CD4-positive, alpha-beta T cell (primary cell): ENCODE data around the gene GPRC5C. TPM values are rescaled to one million over a fixed set of nuclear protein-coding genes. Genes with fewer than 3 reads are reported as not detected.

Source experiments
- ATAC-seq: fragments of 200-7000 bp; cut with Tn5 transposase; one replicate; pipeline ENCODE4 v1.10.0; 2022; ENCODE audit warnings: mild to moderate bottlenecking; ENCODE audit not compliant: poor library complexity
- CTCF ChIA-PET: fragments of 350-600 bp; sonication (Branson Sonifier 250); formaldehyde crosslinking; loops from one replicate; lab custom pipeline; 2021; ENCODE audit warnings: antibody characterized with exemption, inconsistent platforms; lab: Charles Lee
- POLR2A ChIA-PET: fragments of 350-600 bp; sonication (Branson Sonifier 250); formaldehyde crosslinking; loops from one replicate; lab custom pipeline; 2021; ENCODE audit warnings: antibody characterized with exemption, inconsistent platforms; lab: Charles Lee
- DNase-seq, 14 experiments: peaks; one replicate each; pipeline ENCODE4 v3.0.0-alpha.2; 2013 to 2020; ENCODE audit warnings: mixed read lengths in 2 of 14
- H3K27ac ChIP-seq, 2 donors: one replicate each; pipeline versions ENCODE4 v1.5.1 to v1.7.0; 2013; ENCODE audit warnings: low read length in 2 of 2, low read depth in 1 of 2, mild to moderate bottlenecking in 1 of 2
- H3K27me3 ChIP-seq, 2 experiments: 1 replicate in 1 of 2; 2 replicates in 1 of 2; pipeline versions ENCODE4 v1.6.1 to v1.7.0; 2013; ENCODE audit warnings: low read length in 2 of 2, control low read depth in 1 of 2, mild to moderate bottlenecking in 1 of 2, moderate library complexity in 1 of 2; ENCODE audit not compliant: insufficient read depth in 2 of 2, control insufficient read depth in 1 of 2
- H3K36me3 ChIP-seq: one replicate; pipeline ENCODE4 v1.6.1; 2013; ENCODE audit warnings: low read length, control low read depth; ENCODE audit not compliant: insufficient read depth
- H3K4me1 ChIP-seq: one replicate; pipeline ENCODE4 v1.6.1; 2013; ENCODE audit warnings: low read length, control low read depth; ENCODE audit not compliant: insufficient read depth
- H3K4me3 ChIP-seq: one replicate; pipeline ENCODE4 v1.5.1; 2013; ENCODE audit warnings: mild to moderate bottlenecking, low read length, moderate library complexity
- H3K9me3 ChIP-seq, 2 experiments: 1 replicate in 1 of 2; 2 replicates in 1 of 2; pipeline versions ENCODE4 v1.6.1 to v1.7.0; 2013; ENCODE audit warnings: low read length in 2 of 2, mild to moderate bottlenecking in 2 of 2, control low read depth in 1 of 2, moderate library complexity in 1 of 2; ENCODE audit not compliant: control insufficient read depth in 1 of 2, insufficient read depth in 1 of 2
- H3K27ac Mint-ChIP-seq: one replicate; pipeline ENCODE4 v1.8.0; 2020; ENCODE audit warnings: mixed read lengths
- H3K27me3 Mint-ChIP-seq: one replicate; pipeline ENCODE4 v1.8.0; 2021; ENCODE audit warnings: mixed read lengths
- H3K36me3 Mint-ChIP-seq: one replicate; pipeline ENCODE4 v1.8.0; 2021; ENCODE audit warnings: low read depth, mixed read lengths
- H3K4me1 Mint-ChIP-seq: one replicate; pipeline ENCODE4 v1.8.0; 2021; ENCODE audit warnings: low read depth, mixed read lengths
- H3K4me3 Mint-ChIP-seq: one replicate; pipeline ENCODE4 v1.8.0; 2020; ENCODE audit warnings: mild to moderate bottlenecking, mixed read lengths
- H3K9me3 Mint-ChIP-seq: one replicate; pipeline ENCODE4 v1.8.0; 2020; ENCODE audit warnings: mixed read lengths
- intact Hi-C, 2 experiments: fragments of 100-400 bp; cut with DNase I in 1 of 2; cut with micrococcal nuclease in 1 of 2; formaldehyde crosslinking; loops; one replicate each; pipeline versions ENCODE4 v1.15.1 to v1.9.0; 2023 to 2025; cut with DNase I, micrococcal nuclease
- total RNA-seq, 174 experiments: library from RNA in 2 of 174; stranded (reverse) in 2 of 174; gene quantifications; one replicate each; pipeline ENCODE4 v1.2.3 and lab custom pipeline; 2021 to 2026
- TF ChIP-seq, protein P1 (sequence below): fragments of 200-600 bp; IDR thresholded peaks from one replicate; pipeline ENCODE4 v1.8.0; 2022; ENCODE audit warnings: antibody characterized with exemption, mild to moderate bottlenecking

GPRC5C gene
- total RNA-seq, 2 experiments from 2014 or later: not detected

DNA sequence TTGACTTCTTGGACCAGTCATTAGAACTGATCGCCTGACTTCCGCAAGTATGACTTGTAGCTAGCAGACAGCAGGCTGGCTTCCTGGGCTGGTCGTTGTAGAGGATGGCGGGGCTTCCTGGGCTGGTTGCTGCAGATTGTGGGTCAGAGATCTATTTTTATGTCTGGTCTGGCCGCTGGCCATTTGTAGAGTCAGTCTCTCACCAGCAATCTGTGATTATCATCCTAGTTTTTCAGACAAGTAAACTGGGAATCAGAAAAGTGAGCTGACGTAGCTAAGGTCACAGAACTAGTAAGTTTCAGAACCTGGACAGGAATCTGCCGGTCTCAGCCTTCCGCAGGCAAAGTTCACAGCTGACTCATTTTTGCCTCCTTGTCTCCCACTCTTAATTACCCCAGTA lies 45.5 kb upstream of the GPRC5C start:
- no peak overlapping the region for H3K27ac ChIP-seq
- intact Hi-C loops: no loop called here
- Mint-ChIP-seq H3K27ac (no peak overlapping the region), H3K36me3 (no peaks in the 10 kb centered on the region), H3K4me1 (no peaks in the 10 kb centered on the region), H3K9me3 (no peaks in the 10 kb centered on the region), H3K27me3 (no peaks in the 10 kb centered on the region), H3K4me3 (no peak overlapping the region)
- no peaks in the 10 kb centered on the region for H3K9me3 ChIP-seq
- no peaks in the 10 kb centered on the region for H3K36me3 ChIP-seq
- POLR2A ChIA-PET: no interaction called here
- no peak overlapping the region for H3K4me3 ChIP-seq
- TF ChIP-seq, protein P1, sequence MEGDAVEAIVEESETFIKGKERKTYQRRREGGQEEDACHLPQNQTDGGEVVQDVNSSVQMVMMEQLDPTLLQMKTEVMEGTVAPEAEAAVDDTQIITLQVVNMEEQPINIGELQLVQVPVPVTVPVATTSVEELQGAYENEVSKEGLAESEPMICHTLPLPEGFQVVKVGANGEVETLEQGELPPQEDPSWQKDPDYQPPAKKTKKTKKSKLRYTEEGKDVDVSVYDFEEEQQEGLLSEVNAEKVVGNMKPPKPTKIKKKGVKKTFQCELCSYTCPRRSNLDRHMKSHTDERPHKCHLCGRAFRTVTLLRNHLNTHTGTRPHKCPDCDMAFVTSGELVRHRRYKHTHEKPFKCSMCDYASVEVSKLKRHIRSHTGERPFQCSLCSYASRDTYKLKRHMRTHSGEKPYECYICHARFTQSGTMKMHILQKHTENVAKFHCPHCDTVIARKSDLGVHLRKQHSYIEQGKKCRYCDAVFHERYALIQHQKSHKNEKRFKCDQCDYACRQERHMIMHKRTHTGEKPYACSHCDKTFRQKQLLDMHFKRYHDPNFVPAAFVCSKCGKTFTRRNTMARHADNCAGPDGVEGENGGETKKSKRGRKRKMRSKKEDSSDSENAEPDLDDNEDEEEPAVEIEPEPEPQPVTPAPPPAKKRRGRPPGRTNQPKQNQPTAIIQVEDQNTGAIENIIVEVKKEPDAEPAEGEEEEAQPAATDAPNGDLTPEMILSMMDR: no peak
- H3K4me1 ChIP-seq: no peaks in the 10 kb centered on the region
- H3K27me3 ChIP-seq: no peaks in the 10 kb centered on the region
- DNase-seq (no peak), ATAC-seq (no peak)
- CTCF ChIA-PET: no interaction called here

DNA sequence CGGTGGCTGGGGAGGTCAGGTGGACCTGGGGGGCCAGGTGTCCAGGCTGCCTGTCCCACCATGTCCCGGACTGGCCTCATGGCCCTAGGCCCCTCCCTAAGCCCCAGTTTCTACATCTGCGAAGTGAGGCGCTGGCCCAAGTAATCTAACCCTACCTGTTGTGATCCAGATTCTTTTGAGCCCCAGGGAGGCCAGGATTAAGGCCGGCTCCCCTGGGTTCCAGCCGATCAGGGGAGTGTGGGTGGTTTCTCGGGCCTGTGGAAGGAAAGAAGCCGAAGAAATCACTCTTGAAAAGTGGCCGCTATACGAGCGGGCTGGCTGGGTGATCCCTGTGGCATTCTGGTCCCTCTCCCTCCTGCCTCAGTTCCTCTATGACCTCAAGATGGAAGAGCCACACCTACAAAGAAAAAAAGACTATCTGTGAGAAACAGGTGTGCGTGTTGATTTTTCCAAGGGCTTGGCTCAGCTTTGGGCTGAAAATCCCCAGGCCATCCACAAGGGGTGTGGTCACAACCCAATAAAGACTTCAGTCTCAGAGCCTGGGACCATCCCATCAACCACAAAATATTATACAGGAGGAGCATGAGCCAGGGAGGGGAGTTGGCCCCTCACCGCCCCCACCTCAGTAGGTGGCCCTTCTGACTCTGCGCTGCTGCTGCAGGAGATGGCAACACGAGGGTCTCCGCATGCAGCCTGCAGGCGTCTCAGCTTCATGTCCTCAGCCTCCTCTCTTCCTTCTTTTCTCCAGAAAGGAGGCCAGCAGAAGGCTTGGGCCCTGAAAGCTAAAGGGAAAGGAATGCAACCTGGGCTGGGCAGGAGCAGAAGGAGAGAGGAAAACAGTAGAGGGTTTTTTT lies 44.3 kb upstream of the GPRC5C start:
- Mint-ChIP-seq H3K36me3 (no peaks in the 10 kb centered on the region), H3K27ac (no peak overlapping the region), H3K4me3 (no peak overlapping the region), H3K27me3 (no peaks in the 10 kb centered on the region), H3K9me3 (no peaks in the 10 kb centered on the region), H3K4me1 (no peaks in the 10 kb centered on the region)
- ChIA-PET POLR2A (no interaction called here), CTCF (no interaction called here)
- no peak overlapping the region for H3K4me3 ChIP-seq
- no peaks in the 10 kb centered on the region for H3K4me1 ChIP-seq
- H3K27me3 ChIP-seq: no peaks in the 10 kb centered on the region
- H3K36me3 ChIP-seq: no peaks in the 10 kb centered on the region
- H3K9me3 ChIP-seq: no peaks in the 10 kb centered on the region
- ATAC-seq: no peak
- DNase-seq: no peak
- TF ChIP-seq, protein P1: no peak
- intact Hi-C loops: no loop called here
- H3K27ac ChIP-seq: no peak overlapping the region

DNA sequence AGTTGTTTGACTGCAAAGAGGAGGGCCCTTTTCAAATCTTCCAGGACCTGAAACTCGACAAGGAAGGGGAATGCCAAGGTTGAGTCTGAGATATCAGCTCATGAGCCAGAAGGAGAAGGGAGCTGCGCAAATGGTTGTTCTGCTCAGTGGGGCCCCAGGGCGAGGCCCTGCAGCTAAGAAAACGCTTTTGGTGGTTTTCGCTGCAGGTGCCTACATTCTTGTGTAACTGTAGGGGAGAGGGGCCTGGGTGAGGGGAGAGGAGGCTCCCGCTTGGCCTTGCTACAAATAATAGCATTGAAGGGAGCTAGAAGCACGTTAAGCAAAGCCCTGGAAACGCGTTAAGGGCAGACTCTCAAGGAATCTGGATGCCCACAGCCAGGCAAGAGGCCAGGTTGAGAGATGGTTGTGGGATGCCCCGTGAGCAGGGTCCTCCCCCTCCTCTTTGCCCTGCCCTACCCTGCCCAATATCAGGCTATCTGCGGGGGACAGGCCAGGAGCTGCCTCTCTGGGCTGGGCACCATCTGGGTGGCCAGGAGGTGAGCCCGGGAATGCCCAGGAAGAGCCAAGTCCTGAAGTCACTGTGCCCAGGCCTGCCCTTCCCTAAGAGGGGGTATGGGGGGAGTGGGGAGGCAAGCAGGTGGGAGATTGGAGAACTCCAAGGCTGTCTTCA lies 42.7 kb upstream of the GPRC5C start:
- Histone ChIP-seq H3K9me3 (no peaks in the 10 kb centered on the region), H3K27ac (no peak overlapping the region), H3K4me3 (no peak overlapping the region), H3K27me3 (no peaks in the 10 kb centered on the region), H3K4me1 (no peaks in the 10 kb centered on the region), H3K36me3 (no peaks in the 10 kb centered on the region)
- Mint-ChIP-seq H3K36me3 (no peaks in the 10 kb centered on the region), H3K4me3 (no peak overlapping the region), H3K9me3 (no peaks in the 10 kb centered on the region), H3K27me3 (no peaks in the 10 kb centered on the region), H3K27ac (no peak overlapping the region), H3K4me1 (no peaks in the 10 kb centered on the region)
- TF ChIP-seq, protein P1: no peak
- no peak for ATAC-seq
- POLR2A ChIA-PET: no interaction called here
- CTCF ChIA-PET: no interaction called here
- intact Hi-C loops: no loop called here
- no peak for DNase-seq
